Activated effector memory CD4-positive, alpha-beta T cell treated with Interleukin-2 at 50 U/mL for 16 hours (primary cell): ENCODE results near the gene ACSL3.
"Not testable (repeated sequence)": the region's sequence is repeated elsewhere in the genome, so short reads cannot be mapped to it uniquely, and the experiment has no call there.

Experiments used
- DNase-seq: peaks from one replicate; pipeline ENCODE4 v3.0.0-alpha.2; 2020

The ACSL3 gene

DNA sequence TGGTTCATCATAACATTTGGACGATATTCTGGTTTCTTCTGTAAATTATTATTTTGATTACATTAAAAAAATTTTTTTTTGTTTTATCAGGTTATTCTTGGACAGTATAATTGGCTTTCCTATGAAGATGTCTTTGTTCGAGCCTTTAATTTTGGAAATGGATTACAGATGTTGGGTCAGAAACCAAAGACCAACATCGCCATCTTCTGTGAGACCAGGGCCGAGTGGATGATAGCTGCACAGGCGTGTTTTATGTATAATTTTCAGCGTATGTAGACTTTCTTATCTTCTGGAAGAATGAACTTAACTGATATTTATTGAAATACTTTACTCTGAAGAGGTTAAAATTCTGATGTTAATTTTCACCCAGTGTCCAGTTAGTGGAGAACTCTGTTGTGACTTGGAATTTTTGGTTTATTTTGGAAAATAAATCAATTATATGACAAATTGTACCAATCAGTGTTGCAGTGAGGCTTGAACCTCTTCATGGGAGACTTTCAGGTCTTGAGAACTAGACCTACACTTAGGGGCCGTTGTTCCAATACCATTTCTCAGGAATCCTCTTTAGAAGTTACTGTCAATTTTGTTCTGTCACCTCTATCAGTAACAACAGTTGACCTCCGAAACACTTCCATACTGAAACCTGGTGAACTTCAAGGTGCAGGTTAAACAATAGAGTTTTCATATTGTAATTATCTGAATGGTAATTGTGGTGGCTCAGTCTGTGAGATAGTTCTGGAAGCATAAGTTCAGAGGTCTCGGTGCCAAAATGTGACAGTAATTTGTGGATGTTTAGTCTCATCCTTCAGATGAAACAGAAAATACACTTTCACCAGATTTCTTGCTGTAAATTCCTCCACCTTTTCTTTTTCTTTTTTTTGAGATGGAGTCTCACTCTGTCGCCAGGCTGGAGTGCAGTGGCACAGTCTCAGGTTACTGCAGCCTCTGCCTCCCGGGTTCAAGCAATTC is 55.7 kb downstream of the ACSL3 start:
- DNase-seq = no peak

DNA sequence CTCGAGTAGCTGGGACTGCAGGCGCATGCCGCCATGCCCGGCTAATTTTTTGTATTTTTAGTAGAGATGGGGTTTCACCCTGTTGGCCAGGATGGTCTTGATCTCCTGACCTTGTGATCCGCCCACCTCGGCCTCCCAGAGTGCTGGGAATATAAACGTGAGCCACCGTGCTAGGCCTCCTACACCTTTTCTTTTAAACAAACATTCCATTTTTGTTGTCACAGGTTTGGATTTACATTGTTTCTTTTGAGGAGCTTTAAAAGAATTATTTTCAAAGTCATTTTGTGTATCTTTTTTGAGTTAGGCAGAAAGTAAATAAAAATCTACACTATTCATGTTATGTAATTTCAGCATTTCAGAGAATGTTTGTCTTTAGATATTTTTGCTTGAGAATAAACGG is 56.4 kb downstream of the ACSL3 start:
- not testable (repeated sequence) for DNase-seq

DNA sequence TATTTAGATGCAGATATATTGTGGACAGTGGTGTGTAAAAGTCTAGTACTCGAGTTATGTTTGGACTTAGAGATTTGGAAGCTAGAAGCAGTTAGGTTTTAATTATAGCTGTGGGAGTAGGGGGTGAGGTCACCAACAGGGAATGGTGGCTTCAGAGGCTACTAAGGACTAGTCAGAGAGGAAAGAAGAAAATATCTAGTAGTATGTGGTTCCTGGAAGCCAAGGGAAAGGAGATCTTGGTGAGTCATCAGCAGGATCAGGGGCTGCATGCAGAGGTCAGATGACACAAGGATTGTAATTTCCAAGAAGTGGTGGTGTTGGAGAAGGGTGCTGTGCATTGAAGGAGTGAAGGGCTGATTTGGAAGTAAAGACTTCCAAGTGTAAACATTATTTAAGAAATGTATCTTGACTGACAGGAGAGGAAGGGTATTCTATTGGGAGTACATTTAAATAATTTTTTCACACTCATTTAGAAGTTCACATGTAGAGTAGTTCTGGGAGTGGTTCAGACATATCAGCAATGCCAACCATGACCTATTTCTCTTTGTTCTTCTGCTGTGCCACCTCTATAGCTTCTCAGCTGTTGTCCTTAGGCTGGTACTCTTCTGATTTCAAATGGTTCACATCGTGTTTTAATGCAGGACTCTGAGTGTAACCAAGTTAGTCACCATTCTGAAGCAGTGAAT is 59.1 kb downstream of the ACSL3 start:
- DNase-seq = no peak

DNA sequence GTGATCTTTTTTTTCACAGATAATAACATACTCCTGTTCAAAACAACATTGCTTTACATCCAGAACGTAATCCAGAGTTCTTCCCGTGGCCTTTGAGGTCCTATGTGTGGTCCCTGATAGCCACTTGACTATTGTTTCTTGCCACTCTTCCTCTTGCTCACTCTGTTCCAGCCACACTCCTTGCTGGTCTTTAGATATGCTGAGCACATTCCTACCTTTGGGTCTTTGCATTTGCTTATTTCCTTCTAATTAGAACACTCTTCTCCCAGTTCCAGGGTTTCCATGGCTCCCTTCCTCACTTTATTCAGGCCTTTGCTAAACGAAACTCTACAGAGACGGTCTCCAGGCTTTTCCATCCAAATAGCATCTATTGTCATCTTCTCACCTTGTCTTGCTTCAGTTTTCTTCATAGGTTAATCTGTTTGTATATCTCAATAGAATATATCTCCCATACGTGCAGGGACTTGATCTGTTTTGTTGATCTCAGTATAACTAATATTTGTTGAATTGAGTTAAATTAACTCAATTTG is 59.9 kb downstream of the ACSL3 start:
- no peak for DNase-seq

DNA sequence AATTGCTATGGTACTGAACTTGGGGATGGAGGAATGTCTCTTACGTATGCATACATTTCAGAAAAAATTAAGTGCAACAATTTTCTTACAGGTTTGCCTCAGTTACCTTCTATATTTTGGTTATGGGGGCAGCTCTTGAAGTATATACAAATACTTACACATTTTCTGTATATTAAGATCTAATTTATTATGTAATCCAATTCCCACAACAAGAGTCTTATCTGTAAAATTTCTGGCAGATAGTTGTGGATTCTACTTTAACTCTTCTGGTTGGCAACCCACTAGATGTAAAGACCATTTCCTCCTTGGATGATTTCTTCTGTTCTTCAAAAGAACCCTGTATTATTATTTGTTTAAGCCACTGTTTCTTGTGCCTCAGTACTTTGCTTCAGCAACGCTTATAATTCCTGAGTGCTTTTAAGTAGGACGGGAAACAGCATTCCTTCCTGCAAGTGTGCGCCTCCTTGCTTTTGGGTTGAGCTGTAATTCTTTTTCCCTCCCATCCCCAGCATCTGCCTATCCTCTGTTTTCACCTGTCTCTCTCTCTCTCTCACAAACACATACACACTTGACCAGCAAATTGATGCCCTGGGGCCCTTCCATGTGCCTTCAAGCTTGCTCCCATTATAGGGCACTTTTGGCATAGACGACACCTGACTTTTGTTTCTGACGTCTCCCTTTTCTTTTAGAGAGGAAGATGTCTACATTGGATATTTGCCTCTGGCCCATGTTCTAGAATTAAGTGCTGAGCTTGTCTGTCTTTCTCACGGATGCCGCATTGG is 61.4 kb downstream of the ACSL3 start:
- no peak for DNase-seq

DNA sequence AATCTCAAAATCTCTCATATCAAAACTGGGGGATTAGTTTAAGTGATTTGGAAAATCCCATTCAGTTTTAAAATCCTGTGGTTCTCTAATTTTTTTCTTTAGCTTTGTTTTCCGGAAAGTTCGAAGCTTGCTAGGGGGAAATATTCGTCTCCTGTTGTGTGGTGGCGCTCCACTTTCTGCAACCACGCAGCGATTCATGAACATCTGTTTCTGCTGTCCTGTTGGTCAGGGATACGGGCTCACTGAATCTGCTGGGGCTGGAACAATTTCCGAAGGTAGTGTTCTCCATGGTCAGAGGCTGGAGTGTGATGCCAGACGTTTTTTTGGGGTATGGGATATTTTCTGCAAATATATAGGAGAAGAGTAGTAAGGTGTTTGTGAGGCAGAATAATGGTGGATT is 66.1 kb downstream of the ACSL3 start:
- DNase-seq = no peak

DNA sequence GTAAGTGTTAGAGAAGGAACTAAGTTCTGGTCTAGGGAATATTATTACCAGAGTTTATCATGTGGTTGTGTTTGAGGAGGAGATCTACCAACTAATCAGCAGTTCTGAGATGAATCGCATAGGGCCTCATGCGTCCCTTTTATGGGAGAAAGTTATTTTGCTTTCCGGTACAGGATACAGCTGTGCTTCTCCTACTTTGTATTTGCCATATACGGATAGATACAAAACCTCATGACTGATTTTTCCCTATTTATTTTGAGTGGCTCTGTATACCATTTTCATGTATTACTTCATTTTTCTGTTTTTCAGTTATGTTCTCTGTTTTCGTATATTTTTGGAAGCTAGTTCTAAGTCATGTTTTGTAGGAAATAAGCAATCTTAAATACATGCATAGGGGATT is 66.8 kb downstream of the ACSL3 start:
- no peak for DNase-seq

DNA sequence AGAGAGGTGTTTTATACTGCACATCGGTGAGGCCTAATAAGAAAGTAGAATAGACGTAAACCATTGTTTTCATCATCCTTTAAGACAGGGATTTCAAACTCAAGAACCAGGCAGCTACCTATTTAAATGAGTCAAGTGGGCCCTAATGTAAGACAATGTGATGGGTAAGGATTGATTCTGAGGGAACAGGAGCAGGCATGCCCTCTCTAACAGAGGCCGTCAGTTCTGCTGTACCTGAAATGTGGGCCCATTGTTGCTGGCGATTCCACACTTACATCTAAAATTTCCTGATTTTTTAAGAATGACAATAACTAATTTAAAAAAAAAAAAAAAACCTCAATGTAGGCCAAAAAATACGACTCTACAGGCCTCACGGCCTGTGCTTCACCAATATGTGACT is 67.5 kb downstream of the ACSL3 start:
- no peak for DNase-seq

DNA sequence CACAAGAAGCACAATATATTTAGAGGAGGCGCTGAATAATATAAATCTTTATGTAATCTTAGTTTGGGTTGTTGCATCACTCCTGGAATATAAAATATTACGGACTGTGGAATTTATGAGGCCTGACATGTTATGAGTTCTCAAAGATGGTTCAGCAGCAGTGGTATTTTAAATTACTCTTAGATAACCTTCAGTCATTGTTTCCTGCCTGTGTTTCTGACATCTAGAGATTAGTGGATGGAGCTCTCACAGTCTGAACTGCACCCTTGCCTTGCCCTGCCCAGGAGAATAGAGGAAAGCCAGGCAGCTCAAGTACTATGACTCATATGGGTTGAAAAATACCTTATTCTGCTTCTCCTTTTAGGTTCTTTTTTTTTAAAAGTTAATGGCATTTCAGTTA is 70.0 kb downstream of the ACSL3 start:
- no peak for DNase-seq

DNA sequence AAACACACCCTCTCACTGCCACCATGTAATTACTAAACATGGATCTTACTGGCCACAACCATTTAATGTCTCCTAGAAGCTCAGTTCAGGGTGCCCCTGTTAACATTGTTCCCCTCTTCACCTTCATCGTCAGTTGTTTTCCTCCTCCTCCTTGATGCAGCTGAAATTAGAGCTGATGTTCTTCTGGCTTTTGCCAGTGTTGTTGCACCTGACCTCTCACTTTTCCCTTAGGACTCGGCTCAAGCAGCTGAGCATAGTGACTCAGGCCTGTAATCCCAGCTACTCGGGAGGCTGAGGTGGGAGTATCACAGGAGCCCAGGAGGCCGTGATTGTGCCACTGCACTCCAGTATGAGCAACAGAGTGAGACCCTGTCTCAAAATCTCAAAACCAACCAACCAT is 70.8 kb downstream of the ACSL3 start:
- no peak for DNase-seq

DNA sequence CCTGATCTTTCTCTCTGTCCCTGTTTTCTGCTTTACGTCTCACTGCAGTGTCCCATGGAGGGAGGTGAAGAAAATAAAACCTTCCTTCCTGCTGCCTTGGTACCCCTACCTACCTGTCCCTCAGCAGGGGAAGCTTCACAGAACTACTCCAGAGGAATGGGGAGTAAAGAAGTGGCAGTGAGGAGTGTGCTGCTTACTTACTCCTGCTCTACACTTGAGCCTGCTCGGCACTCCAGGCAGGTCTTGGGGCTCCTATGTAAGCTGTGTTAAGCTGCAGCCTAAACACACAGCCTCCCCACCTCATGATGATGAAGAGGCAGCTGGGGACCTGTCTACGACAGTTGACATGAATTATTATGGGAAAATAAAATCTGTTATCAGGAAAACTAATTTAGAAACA is 72.6 kb downstream of the ACSL3 start:
- no peak for DNase-seq

DNA sequence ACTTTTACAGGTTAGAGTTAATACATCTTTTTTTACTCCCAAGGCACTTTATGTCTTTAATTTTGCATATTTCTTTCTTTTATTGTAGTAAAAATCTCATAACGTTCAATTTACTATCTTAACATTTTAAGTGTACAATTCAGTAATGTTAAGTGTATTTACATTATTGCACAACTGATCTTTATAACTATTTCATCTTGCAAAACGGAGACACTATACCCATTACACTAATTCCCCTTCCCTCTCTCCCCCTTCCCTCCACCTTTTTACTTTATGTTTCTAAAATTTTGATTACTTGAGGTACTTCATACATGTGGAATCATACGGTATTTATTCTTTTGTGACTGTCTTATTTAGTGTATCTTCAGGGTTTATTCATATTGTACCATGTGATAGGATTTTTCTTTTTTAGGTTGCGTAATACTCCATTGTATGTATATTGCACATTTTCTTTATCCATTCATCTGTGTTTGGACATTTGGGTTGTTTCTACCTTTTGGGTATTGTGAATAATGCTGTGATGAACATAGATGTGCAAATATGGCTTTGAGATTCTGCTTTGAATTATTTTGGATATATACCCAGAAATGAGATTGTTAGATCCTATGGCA is 75.0 kb downstream of the ACSL3 start:
- no peak for DNase-seq

DNA sequence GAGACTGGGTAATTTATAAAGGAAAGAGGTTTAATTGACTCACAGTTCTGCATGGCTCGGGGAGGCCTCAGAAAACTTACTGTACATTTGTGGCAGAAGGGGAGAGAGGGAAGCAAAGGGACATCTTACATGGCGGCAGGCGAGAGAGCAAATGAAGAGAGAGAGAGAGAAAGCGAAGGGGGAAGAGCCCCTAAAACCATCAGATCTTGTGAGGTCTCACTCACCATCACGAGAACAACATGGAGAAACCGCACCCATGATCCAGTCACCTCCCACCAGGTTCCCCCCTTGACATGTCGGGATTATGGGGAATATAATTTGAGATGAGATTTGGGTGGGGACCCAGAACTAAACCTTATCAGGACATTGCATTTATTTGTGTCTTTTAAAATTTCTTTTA is 75.9 kb downstream of the ACSL3 start:
- no peak for DNase-seq

DNA sequence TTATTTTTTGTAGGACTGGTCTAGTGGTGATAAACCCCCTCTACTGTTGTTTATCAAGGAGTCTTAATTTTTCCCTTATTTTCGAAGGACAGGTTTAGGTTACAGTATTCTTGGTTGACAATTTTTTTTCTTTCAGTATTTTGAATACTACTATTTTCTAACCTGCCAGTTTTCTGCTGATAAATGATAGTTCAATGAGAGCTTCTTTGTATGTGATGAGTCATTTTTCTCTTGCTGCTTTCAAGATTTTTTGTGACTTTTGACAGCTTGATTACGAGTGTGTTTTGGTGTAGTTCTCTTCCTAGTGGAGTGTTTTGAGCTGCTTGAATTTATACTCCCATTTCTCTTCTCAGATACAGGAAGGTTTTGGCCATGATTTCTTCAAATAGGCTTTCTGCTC is 77.5 kb downstream of the ACSL3 start:
- DNase-seq = no peak

DNA sequence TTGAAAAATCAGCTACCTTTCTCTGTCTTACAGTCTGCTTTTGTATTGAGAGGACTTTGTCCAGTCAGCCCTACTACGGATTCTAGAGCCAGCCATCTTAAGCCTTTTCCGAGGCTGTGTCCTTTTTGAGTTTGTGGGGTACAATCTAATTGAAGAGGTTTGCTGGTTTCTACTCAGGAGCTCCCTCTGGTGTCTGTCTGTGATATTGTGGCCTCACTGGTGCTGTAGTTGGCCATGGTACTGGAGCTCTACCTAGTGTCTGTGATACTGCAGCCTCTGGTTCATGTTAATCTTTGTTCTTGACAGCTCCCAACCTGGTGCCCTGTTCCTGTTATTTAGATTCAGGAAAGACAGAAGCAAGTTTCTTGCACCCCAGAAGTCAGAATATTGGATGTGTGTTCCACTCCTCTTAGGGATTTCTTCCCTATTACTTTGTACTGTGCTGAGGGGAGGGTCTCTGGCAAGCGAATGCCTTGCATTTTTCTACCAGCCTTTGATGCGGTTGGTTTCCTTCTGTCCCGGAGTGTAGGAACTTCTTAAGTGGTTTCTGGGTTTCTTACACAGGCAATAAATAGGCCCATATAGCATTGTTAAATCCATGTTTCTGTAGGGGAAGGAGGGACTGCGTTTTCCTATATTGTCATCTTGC is 78.5 kb downstream of the ACSL3 start:
- DNase-seq = peak; percentile 22

DNA sequence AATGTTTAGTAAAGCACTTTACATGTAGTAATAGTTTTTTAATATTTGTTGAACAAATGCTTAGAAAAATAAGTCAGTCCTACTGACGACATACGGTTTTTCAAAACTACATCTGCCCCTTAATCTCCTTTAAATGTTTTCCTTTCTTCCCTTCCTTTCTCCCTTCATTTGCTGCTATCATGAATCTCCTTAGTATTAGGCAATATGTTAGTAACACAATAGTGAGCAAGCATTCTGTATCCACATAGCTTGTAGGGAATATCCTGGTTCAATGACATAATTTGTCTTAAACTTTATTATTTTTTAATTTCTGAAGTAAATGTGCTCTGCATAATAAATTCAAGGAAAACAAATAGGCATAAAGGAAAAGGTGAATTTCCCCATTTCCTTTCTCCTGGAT is 79.1 kb downstream of the ACSL3 start:
- DNase-seq = no peak

DNA sequence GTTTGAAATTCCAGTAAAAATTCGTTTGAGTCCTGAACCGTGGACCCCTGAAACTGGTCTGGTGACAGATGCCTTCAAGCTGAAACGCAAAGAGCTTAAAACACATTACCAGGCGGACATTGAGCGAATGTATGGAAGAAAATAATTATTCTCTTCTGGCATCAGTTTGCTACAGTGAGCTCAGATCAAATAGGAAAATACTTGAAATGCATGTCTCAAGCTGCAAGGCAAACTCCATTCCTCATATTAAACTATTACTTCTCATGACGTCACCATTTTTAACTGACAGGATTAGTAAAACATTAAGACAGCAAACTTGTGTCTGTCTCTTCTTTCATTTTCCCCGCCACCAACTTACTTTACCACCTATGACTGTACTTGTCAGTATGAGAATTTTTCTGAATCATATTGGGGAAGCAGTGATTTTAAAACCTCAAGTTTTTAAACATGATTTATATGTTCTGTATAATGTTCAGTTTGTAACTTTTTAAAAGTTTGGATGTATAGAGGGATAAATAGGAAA is 80.7 kb downstream of the ACSL3 start:
- DNase-seq = no peak

DNA sequence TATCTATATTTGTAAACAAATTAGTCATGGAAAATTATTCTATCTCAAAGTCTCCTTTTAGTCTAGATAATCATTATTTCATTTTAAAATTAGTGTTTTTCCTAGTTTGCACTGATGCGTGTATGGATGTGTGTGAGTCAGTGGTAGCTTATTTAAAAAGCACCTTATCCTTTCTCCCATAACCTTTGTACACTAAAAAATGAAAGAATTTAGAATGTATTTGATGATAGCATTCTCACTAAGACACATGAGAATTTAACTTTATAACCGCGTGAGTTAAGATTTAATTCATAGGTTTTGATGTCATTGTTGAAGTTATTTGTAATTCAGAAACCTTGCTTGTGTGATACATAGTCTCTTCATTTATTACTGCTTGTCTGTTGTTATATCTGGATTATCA is 81.7 kb downstream of the ACSL3 start:
- DNase-seq = no peak

DNA sequence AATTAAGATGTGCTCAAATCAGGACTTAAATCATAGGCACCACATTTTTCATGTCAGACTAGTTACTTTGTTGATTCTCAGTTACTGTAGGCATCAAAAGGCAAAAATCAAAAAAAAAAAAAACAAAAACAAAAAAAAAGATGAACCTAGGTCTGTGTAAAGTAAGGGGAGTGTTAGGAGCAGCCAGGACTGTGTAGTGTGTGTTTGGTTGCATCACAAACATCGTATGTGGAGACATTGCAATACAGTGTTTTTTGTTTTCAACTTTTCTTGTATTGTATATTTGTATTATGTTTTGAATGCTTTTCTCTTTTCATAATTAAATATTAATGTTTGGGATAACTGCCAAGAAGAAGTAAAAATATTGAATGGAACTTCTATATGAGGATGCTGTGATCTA is 82.1 kb downstream of the ACSL3 start:
- DNase-seq = no peak

DNA sequence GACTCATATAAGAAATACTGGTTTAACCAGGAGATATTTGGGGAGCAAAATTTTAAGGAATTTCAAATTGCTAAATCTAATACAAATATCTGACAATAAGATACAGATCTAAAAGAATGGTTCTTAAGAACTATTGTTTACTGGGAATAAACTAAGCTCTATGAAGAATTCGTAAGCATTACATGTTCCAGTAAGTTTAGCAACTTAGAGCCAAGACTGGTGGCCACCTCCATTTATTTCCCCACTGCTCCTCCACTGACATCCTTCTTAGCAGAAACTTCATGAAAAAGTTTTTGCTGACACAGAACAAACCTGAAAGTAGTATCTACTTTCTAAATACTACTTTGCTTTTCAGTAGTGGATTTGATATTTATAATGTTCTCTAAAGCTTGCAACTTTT is 83.0 kb downstream of the ACSL3 start:
- no peak for DNase-seq

DNA sequence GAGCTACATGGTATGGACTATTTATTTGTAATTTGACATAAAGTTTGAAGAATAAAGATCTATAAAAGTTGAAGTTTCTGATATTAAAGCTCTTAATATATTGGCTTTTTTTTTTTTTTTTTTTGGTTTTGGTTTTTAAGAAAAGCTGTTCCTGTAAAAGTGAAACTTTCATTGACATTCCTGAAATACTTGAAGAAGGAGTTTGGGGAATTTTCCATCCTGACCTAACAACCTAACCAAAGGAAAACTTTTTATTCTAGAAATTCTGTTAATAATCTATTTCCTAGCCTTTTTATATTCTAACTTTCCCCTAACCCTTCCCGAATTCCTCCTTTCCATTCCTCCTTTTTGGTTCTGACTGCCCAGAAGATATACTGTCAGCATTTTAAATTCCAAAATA is 83.7 kb downstream of the ACSL3 start:
- DNase-seq = no peak
